ENCODE data around the gene LMO3. TPM values are rescaled to one million over a fixed set of nuclear protein-coding genes. Genes with fewer than 3 reads are reported as not detected.
"Not testable (repeated sequence)": the region's sequence is repeated elsewhere in the genome, so short reads cannot be mapped to it uniquely, and the experiment has no call there.

The LMO3 gene
- total RNA-seq, 4 donors from 2014 or later = 1.2 to 8.2 (median 3.8) TPM

GRCh38 chr12:16545836-16546235 is 60.1 kb downstream of the LMO3 start:
- DNase-seq (ENCODE audit: low spot score in 2 of 2) = no peak
- TF ChIP-seq POLR2A (IDR thresholded peaks at IDR 0.05) = no peak
- WGBS = 91% methylated on average over 3 of the region's 3 CpGs
- H3K27ac ChIP-seq = no peak overlapping the region
- H3K27me3 ChIP-seq = no peaks in the 10 kb centered on the region
- H3K4me3 ChIP-seq = no peak overlapping the region
- no peaks in the 10 kb centered on the region for H3K36me3 ChIP-seq
- H3K4me1 ChIP-seq = no peaks in the 10 kb centered on the region
- H3K9me3 ChIP-seq = no peaks in the 10 kb centered on the region

GRCh38 chr12:16542586-16542985 is 63.4 kb downstream of the LMO3 start:
- no peak overlapping the region for H3K4me3 ChIP-seq
- DNase-seq (ENCODE audit: low spot score in 2 of 2) = no peak
- H3K27me3 ChIP-seq = no peaks in the 10 kb centered on the region
- H3K9me3 ChIP-seq = no peaks in the 10 kb centered on the region
- no peak for TF ChIP-seq POLR2AphosphoS5 (IDR thresholded peaks at IDR 0.05)
- no peak for TF ChIP-seq POLR2A (IDR thresholded peaks at IDR 0.05)
- TF ChIP-seq EP300 (IDR thresholded peaks at IDR 0.05) = no peak
- TF ChIP-seq CTCF (IDR thresholded peaks at IDR 0.05) = no peak
- no peak overlapping the region for H3K27ac ChIP-seq
- 60% methylated on average over 2 of the region's 2 CpGs for WGBS
- H3K4me1 ChIP-seq = no peaks in the 10 kb centered on the region
- no peaks in the 10 kb centered on the region for H3K36me3 ChIP-seq

GRCh38 chr12:16537652-16538051 is 68.3 kb downstream of the LMO3 start:
- H3K27ac ChIP-seq; H3K27me3 ChIP-seq; H3K4me1 ChIP-seq; H3K9me3 ChIP-seq; H3K4me3 ChIP-seq; H3K36me3 ChIP-seq; DNase-seq (ENCODE audit: low spot score in 2 of 2): not testable (repeated sequence)
- WGBS = 73% methylated on average over 1 of the region's 1 CpG

- Histone ChIP-seq H3K4me1 (no peaks in the 10 kb centered on the region), H3K27me3 (no peaks in the 10 kb centered on the region), H3K27ac (no peak overlapping the region), H3K9me3 (no peaks in the 10 kb centered on the region), H3K36me3 (no peaks in the 10 kb centered on the region), H3K4me3 (no peak overlapping the region)
- 36% methylated on average over 3 of the region's 3 CpGs for WGBS
- no peak for DNase-seq (ENCODE audit: low spot score in 2 of 2)
- TF ChIP-seq CTCF (IDR thresholded peaks at IDR 0.05) = no peak
- no peak for TF ChIP-seq POLR2AphosphoS5 (IDR thresholded peaks at IDR 0.05)
- TF ChIP-seq POLR2A (IDR thresholded peaks at IDR 0.05) = no peak
- no peak for TF ChIP-seq EP300 (IDR thresholded peaks at IDR 0.05)
Measured at GRCh38 chr12:16531621-16532020, 74.3 kb downstream of the LMO3 start.

GRCh38 chr12:16530268-16530850 is 75.6 kb downstream of the LMO3 start:
- Histone ChIP-seq H3K4me1 (no peaks in the 10 kb centered on the region), H3K9me3 (no peaks in the 10 kb centered on the region), H3K27me3 (no peaks in the 10 kb centered on the region), H3K36me3 (no peaks in the 10 kb centered on the region), H3K4me3 (no peak overlapping the region), H3K27ac (no peak overlapping the region)
- 63% methylated on average over 2 of the region's 2 CpGs for WGBS
- TF ChIP-seq EP300 (IDR thresholded peaks at IDR 0.05) = no peak
- TF ChIP-seq POLR2A (IDR thresholded peaks at IDR 0.05) = no peak
- TF ChIP-seq CTCF (IDR thresholded peaks at IDR 0.05) = no peak
- no peak for TF ChIP-seq POLR2AphosphoS5 (IDR thresholded peaks at IDR 0.05)
- DNase-seq (ENCODE audit: low spot score in 2 of 2) = no peak

GRCh38 chr12:16526693-16527092 is 79.3 kb downstream of the LMO3 start:
- no peaks in the 10 kb centered on the region for H3K36me3 ChIP-seq
- H3K27me3 ChIP-seq = no peaks in the 10 kb centered on the region
- H3K4me3 ChIP-seq = no peak overlapping the region
- no peaks in the 10 kb centered on the region for H3K4me1 ChIP-seq
- no peak overlapping the region for H3K27ac ChIP-seq
- no peak for DNase-seq (ENCODE audit: low spot score in 2 of 2)
- no peaks in the 10 kb centered on the region for H3K9me3 ChIP-seq
- TF ChIP-seq POLR2AphosphoS5 (IDR thresholded peaks at IDR 0.05) (no peak), EP300 (IDR thresholded peaks at IDR 0.05) (no peak), CTCF (IDR thresholded peaks at IDR 0.05) (no peak), POLR2A (IDR thresholded peaks at IDR 0.05) (no peak)
- WGBS = 43% methylated on average over 2 of the region's 2 CpGs
